ENCODE measurements around the gene KRTAP20-2.

KRTAP20-2 gene

DNA sequence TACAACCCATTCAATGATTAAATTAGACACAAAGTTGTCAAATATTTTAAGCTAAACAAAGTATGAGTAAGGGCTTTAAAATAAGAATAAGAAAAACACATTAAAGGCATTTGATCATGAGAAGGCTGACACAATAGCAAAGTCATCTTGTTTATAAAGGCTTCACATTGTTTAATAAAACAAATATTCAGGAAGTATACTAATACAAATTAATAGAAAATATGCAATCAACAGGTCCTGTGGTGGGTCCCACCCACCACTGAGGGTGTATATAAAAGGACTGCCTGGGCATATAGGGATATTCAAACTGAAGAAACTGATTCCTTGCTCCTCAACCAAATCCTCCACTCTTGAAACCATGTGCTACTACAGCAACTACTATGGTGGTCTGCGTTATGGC is at the start of gene KRTAP20-2:
KRTAP20-2 (plus strand) TSS at position 301 of the 400 bp plus-strand sequence; CDS start at position 359, 58 bp downstream.
- ChIA-PET CTCF (no interaction called here), POLR2A (no interaction called here)
- no peak for DNase-seq (ENCODE audit: extremely low spot score)
- TF ChIP-seq, protein P1, sequence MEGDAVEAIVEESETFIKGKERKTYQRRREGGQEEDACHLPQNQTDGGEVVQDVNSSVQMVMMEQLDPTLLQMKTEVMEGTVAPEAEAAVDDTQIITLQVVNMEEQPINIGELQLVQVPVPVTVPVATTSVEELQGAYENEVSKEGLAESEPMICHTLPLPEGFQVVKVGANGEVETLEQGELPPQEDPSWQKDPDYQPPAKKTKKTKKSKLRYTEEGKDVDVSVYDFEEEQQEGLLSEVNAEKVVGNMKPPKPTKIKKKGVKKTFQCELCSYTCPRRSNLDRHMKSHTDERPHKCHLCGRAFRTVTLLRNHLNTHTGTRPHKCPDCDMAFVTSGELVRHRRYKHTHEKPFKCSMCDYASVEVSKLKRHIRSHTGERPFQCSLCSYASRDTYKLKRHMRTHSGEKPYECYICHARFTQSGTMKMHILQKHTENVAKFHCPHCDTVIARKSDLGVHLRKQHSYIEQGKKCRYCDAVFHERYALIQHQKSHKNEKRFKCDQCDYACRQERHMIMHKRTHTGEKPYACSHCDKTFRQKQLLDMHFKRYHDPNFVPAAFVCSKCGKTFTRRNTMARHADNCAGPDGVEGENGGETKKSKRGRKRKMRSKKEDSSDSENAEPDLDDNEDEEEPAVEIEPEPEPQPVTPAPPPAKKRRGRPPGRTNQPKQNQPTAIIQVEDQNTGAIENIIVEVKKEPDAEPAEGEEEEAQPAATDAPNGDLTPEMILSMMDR (IDR thresholded peaks at IDR 0.05; ENCODE audit: control extremely low read depth, extremely low read depth, low read depth, missing control alignments) = no peak

GRCh38 chr21:30590297-30590696 is 44.7 kb upstream of the KRTAP20-2 start, which contains the start of gene KRTAP22-2:
Gene KRTAP22-2 (minus strand): TSS chr21:30590397.
- TF ChIP-seq, protein P1 (IDR thresholded peaks at IDR 0.05; ENCODE audit: control extremely low read depth, extremely low read depth, low read depth, missing control alignments) = no peak
- no peak for DNase-seq (ENCODE audit: extremely low spot score)
- ChIA-PET CTCF (no interaction called here), POLR2A (no interaction called here)

GRCh38 chr21:30592140-30592539 is 42.9 kb upstream of the KRTAP20-2 start, which contains the start of gene KRTAP6-3:
Gene KRTAP6-3 (plus strand): TSS chr21:30592440. CDS start chr21:30592446, 6 bp downstream.
- TF ChIP-seq, protein P1 (IDR thresholded peaks at IDR 0.05; ENCODE audit: control extremely low read depth, extremely low read depth, low read depth, missing control alignments) = no peak
- DNase-seq (ENCODE audit: extremely low spot score) = no peak
- ChIA-PET POLR2A (no interaction called here), CTCF (no interaction called here)

- ChIA-PET POLR2A (no interaction called here), CTCF (no interaction called here)
- TF ChIP-seq, protein P1 (IDR thresholded peaks at IDR 0.05; ENCODE audit: control extremely low read depth, extremely low read depth, low read depth, missing control alignments) = no peak
- no peak for DNase-seq (ENCODE audit: extremely low spot score)
Observed at GRCh38 chr21:30598802-30599201, 36.2 kb upstream of the KRTAP20-2 start, which contains the start of gene KRTAP6-2. Gene KRTAP6-2 (minus strand): TSS chr21:30598902. CDS start chr21:30598874, 28 bp downstream.

DNA sequence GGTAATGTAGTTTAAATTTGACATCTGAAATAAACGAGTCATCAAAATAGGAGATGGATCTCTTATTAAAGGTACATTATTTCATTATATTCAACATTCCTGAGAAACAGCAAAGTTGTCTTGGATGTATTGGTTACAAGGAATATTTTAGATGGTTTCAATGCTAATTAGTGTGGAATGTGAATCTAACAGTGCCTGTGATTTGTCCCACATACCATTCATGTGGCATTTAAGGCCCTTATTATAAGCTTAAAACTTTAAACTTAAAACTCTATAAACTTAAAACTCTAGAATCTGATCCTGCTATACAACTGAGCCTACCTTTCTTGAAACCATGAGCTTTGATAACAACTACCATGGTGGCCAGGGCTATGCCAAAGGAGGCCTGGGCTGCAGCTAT is 34.2 kb upstream of the KRTAP20-2 start, which contains the start of gene KRTAP22-1:
KRTAP22-1 (plus strand) TSS at position 301 of the 400 bp plus-strand sequence.
- DNase-seq (ENCODE audit: extremely low spot score) = no peak
- ChIA-PET POLR2A (no interaction called here), CTCF (no interaction called here)
- TF ChIP-seq, protein P1 (IDR thresholded peaks at IDR 0.05; ENCODE audit: control extremely low read depth, extremely low read depth, low read depth, missing control alignments) = no peak

- no peak for DNase-seq (ENCODE audit: extremely low spot score)
- TF ChIP-seq, protein P1 (IDR thresholded peaks at IDR 0.05; ENCODE audit: control extremely low read depth, extremely low read depth, low read depth, missing control alignments) = no peak
- POLR2A ChIA-PET = no interaction called here
- CTCF ChIA-PET = no interaction called here
Observed at GRCh38 chr21:30605968-30606367, 29.0 kb upstream of the KRTAP20-2 start.

Measured in GM10248 (cell line).